Prostate gland (tissue), 2 donors: Measurements from ENCODE around the gene NUP133. TPM values are rescaled to one million over a fixed set of nuclear protein-coding genes. Genes with fewer than 3 reads are reported as not detected.

ENCODE experiments used
- DNase-seq: peaks from one replicate; pipeline ENCODE4 v3.0.0-alpha.2; 2019; ENCODE audit warnings: low spot score
- H3K27ac ChIP-seq, 2 donors: fragments of 200-600 bp; sonication (generic); 2 replicates each; pipeline ENCODE4 v1.5.1; 2017 to 2019
- H3K27me3 ChIP-seq: fragments of 200-600 bp; sonication (generic); replicated peaks from 2 replicates; pipeline ENCODE4 v1.5.1; 2019; ENCODE audit not compliant: insufficient read depth
- H3K36me3 ChIP-seq, 2 donors: fragments of 200-600 bp; sonication (generic); 1 replicate in 1 of 2; 2 replicates in 1 of 2; pipeline versions ENCODE4 v1.5.1 to v1.8.1; 2017 to 2019
- H3K4me1 ChIP-seq: fragments of 200-600 bp; sonication (generic); replicated peaks from 2 replicates; pipeline ENCODE4 v1.5.1; 2019
- H3K4me3 ChIP-seq, 2 donors: fragments of 200-600 bp; sonication (generic); 2 replicates each; pipeline ENCODE4 v1.5.1; 2017 to 2019
- H3K9me3 ChIP-seq: fragments of 200-600 bp; sonication (generic); 2 replicates; pipeline ENCODE4 v1.5.1; 2017
- CTCF ChIP-seq, 4 experiments: fragments of 200-600 bp in 2 of 4; fragments of 450-650 bp in 2 of 4; sonication (generic) in 2 of 4; IDR thresholded peaks; 1 replicate in 3 of 4; 2 replicates in 1 of 4; pipeline ENCODE4 v1.5.1; 2016 to 2019; ENCODE audit warnings: antibody characterized with exemption in 4 of 4, mild to moderate bottlenecking in 2 of 4, moderate library complexity in 2 of 4
- POLR2A ChIP-seq: fragments of 450-650 bp; IDR thresholded peaks from one replicate; pipeline ENCODE4 v1.6.1; 2016; ENCODE audit warnings: antibody characterized with exemption, mild to moderate bottlenecking
- POLR2AphosphoS5 ChIP-seq: sonication (generic); formaldehyde crosslinking; IDR thresholded peaks from one replicate; pipeline ENCODE4 v1.6.1; 2017; ENCODE audit warnings: antibody characterized with exemption
- WGBS: methylation state at CpG from one replicate; pipeline ENCODE4 v1.1.5; 2018; 5-methylcytosine and 5-hydroxymethylcytosine counted together
- intact Hi-C: fragments of 100-400 bp; cut with DNase I; formaldehyde crosslinking; loops from one replicate; pipeline ENCODE4 v1.14.2; 2022
- small RNA-seq, 2 donors: library from RNA; depleted of rRNA; stranded (forward); fragments of <200 nt; gene quantifications; one replicate each; pipeline ENCODE3, GENCODE V24; 2016
- total RNA-seq, 2 donors: library from RNA; depleted of rRNA; stranded (reverse); fragments of >200 nt; gene quantifications; one replicate each; pipeline ENCODE4 v1.1.0, GENCODE V29; 2016

NUP133 gene
- total RNA-seq, 2 donors from 2014 or later, result 26.3 to 36.4 TPM

- TF ChIP-seq POLR2A, result no peak
- no peak for TF ChIP-seq POLR2AphosphoS5
- TF ChIP-seq CTCF (IDR thresholded peaks at IDR 0.05), result no peak
These were observed 115.2 kb downstream of the NUP133 start for GRCh38 chr1:229392936-229393335.

More at GRCh38 chr1:229392936-229393335, 115.2 kb downstream of the NUP133 start:
- DNase-seq, result no peak
- Histone ChIP-seq H3K4me3 (no peak overlapping the region), H3K4me1 (no peaks in the 10 kb centered on the region), H3K27ac (no peak overlapping the region), H3K9me3 (no peaks in the 10 kb centered on the region), H3K36me3 (no peaks in the 10 kb centered on the region), H3K27me3 (no peaks in the 10 kb centered on the region)
- intact Hi-C loops, result no loop called here
- WGBS, result 73% methylated on average over 4 of the region's 4 CpGs

Small RNAs within 50 kb of the gene (small RNA-seq; reads per million reads assigned to genes)
- 0 reads per million in 2 donors for gene RN7SKP276
- 0 reads per million in 2 donors for gene RNA5SP78
- gene RNU4-21P, result 0 reads per million in 2 donors

Other genes starting within 250 kb of the NUP133 start
- gene RAB4A, start 237.2 kb downstream of the NUP133 start, total RNA-seq, result 100 to 1,000 TPM in 1 of 2 donors, 10 to 100 TPM in 1; 53.6 to 106 TPM
- gene CCSAP, start 165.3 kb downstream of the NUP133 start, total RNA-seq, result 1 to 10 TPM; 5.5 to 6.4 TPM
- 10 to 100 TPM in 1 of 2 donors, 1 to 10 TPM in 1; 3.9 to 41.3 TPM for gene ACTA1, start 74.2 kb downstream of the NUP133 start, total RNA-seq
- gene ABCB10, start 50.4 kb upstream of the NUP133 start, total RNA-seq, result 10 to 100 TPM; 11.0 to 21.9 TPM
- 10 to 100 TPM; 14.0 to 17.2 TPM for gene TAF5L, start 117.8 kb upstream of the NUP133 start, total RNA-seq
- gene URB2, start 117.9 kb upstream of the NUP133 start, total RNA-seq, result 10 to 100 TPM in 1 of 2 donors, 1 to 10 TPM in 1; 5.6 to 11.9 TPM